K562 (cell line): ENCODE data around the gene CHRNE. TPM values are rescaled to one million over a fixed set of nuclear protein-coding genes. Genes with fewer than 3 reads are reported as not detected.
A peak's percentile ranks its signal among the peaks of the same experiment; 100 is the strongest.

Source experiments
- ATF1 ChIP-seq, 2 experiments: fragments of 450-650 bp in 1 of 2; IDR thresholded peaks; 2 replicates each; pipeline ENCODE4 v1.6.1; 2016; ENCODE audit warnings: missing compliant biosample characterization in 1 of 2, missing genetic modification characterization in 1 of 2
- DPF2 ChIP-seq: fragments of 450-650 bp; IDR thresholded peaks from 2 replicates; pipeline ENCODE4 v1.6.1; 2016
- EP300 ChIP-seq: IDR thresholded peaks from 2 replicates; pipeline ENCODE4 v1.6.1; 2012; ENCODE audit warnings: low read length, improper control_type of control experiment
- GABPA ChIP-seq: fragments of 200-800 bp; sonication (Bioruptor generic); conservative IDR thresholded peaks from 2 replicates; pipeline ENCODE4 v1.6.1; 2016; ENCODE audit warnings: low read depth, missing genetic modification characterization, missing compliant biosample characterization
- MLLT1 ChIP-seq, 2 experiments: fragments of 450-650 bp; IDR thresholded peaks; 2 replicates each; pipeline ENCODE4 v1.6.1; 2016
- POLR2B ChIP-seq: fragments of 450-650 bp; IDR thresholded peaks from 2 replicates; pipeline ENCODE4 v1.6.1; 2018; ENCODE audit warnings: low read depth; ENCODE audit not compliant: partially characterized antibody
- RBFOX2 ChIP-seq: fragments of 200-400 bp; formaldehyde crosslinking; IDR thresholded peaks from 2 replicates; pipeline ENCODE4 v1.6.1; 2017; ENCODE audit warnings: low read depth, mild to moderate bottlenecking, low read length, moderate library complexity
- RCOR1 ChIP-seq, 2 experiments: IDR thresholded peaks; 2 replicates each; pipeline ENCODE4 v1.6.1; 2012; ENCODE audit warnings: low read depth in 2 of 2, low read length in 2 of 2, borderline replicate concordance in 1 of 2, improper control_type of control experiment in 1 of 2
- REST ChIP-seq, 2 experiments: fragments of 450-650 bp; formaldehyde crosslinking in 1 of 2; IDR thresholded peaks; 2 replicates each; pipeline versions ENCODE4 v1.4.0 to v1.6.1; 2014 to 2020; ENCODE audit warnings: mild to moderate bottlenecking in 2 of 2, borderline replicate concordance in 1 of 2, low read depth in 1 of 2
- SAP30 ChIP-seq: fragments of 200-600 bp; sonication (generic); IDR thresholded peaks from 2 replicates; pipeline ENCODE4 v1.6.1; 2012; ENCODE audit warnings: borderline replicate concordance, low read depth, mild to moderate bottlenecking, moderate library complexity, low read length, control low read depth, inconsistent platforms; ENCODE audit not compliant: insufficient read depth, poor library complexity, severe bottlenecking
- SMARCE1 ChIP-seq: fragments of 450-650 bp; IDR thresholded peaks from 2 replicates; pipeline ENCODE4 v1.7.1; 2016; ENCODE audit warnings: mild to moderate bottlenecking
- YY1 ChIP-seq, 3 experiments: IDR thresholded peaks; 2 replicates each; pipeline ENCODE4 v1.6.1; 2011; ENCODE audit warnings: low read length in 2 of 3, mild to moderate bottlenecking in 2 of 3, moderate library complexity in 2 of 3, borderline replicate concordance in 1 of 3, control low read depth in 1 of 3, low read depth in 1 of 3; ENCODE audit not compliant: insufficient read depth in 3 of 3, insufficient replicate concordance in 2 of 3, control insufficient read depth in 1 of 3, insufficient read length in 1 of 3; ENCODE audit errors: extremely low read depth in 1 of 3
- ZNF586 ChIP-seq: fragments of 450-650 bp; formaldehyde crosslinking; conservative IDR thresholded peaks from 2 replicates; pipeline ENCODE4 v1.4.0; 2020; ENCODE audit warnings: mild to moderate bottlenecking, moderate library complexity
- polyA plus RNA-seq, 8 experiments: library from polyadenylated mRNA; depleted of rRNA in 4 of 8; stranded (reverse) in 5 of 8; unstranded in 3 of 8; fragments of >200 nt; fragmentation: Nextera tagmentation in 2 of 8; fragmentation: Illumina TruSeq in 1 of 8; extraction: Ambion mirVana in 2 of 8; extraction: Trizol in 1 of 8; gene quantifications; 2 replicates each; pipeline versions ENCODE4 v1.2.1 to v1.2.3, GENCODE V29; 2011 to 2014; ENCODE audit warnings: inconsistent platforms in 1 of 8, missing spikeins in 1 of 8
- total RNA-seq, 7 experiments: library from RNA; depleted of rRNA in 6 of 7; stranded (reverse); fragments of >200 nt in 6 of 7; fragmentation: Illumina TruSeq in 2 of 7; extraction: Trizol in 2 of 7; gene quantifications; 2 replicates each; pipeline versions ENCODE4 v1.2.1 to v1.2.3, GENCODE V29; 2011 to 2021; ENCODE audit warnings: low replicate concordance in 1 of 7

CHRNE gene
- total and polyA plus RNA-seq, 9 of the 15 experiments (the other 6 are each of a cell fraction or from before 2014, with no cell fraction given) = not detected

DNA sequence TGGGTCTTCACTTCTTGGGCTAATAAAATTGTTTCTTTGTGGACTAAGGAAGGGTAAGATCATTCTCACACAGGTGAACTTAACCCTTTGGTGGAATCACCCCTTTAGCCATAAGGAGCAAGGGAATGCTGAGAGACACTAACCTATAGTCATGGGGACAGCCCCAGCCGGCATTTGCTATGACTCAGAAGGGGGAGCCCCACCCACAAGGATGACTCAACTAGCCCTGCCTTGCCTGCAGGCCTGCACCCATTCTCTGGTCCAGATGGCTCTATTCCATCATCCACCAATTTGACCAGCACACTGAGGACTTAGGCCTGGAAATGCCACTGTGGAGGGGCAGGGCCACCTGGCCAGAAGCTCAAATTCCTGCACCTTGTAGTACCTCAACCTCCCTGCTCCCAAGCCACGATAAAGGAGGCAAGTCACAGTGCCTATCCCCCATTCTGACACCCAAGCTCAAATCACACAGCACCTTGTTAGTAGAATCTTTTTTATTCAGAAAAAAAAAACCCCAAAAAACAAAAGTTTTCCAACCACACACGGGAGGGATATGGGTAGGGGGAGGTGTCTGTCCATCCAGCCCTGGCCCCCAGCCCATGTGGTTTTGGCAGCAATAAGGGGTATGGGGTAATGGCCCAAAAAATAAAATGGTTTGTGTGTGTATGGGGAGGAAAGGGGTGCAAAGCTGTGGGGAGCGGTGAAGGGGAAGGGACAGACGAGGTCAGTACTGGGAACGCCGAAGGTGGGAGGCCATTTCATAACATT is 42.5 kb upstream of the CHRNE start (continued):
- TF ChIP-seq ATF1 (CRISPR knock-in tag; IDR thresholded peaks at IDR 0.05) = no peak
- TF ChIP-seq ATF1 (tag; IDR thresholded peaks at IDR 0.05) = peak; percentile 22; the same call in 1 of the 2 replicates
- peak; percentile 60 for TF ChIP-seq SMARCE1
- peak; percentile 21; the same call in 1 of the 2 replicates for TF ChIP-seq REST (IDR thresholded peaks at IDR 0.05; ENCODE audit: borderline replicate concordance)
- no peak for TF ChIP-seq REST (CRISPR knock-in tag; IDR thresholded peaks at IDR 0.05; ENCODE audit: low read depth)
- peak; percentile 32; the same call in 1 of the 2 replicates for TF ChIP-seq EP300
- TF ChIP-seq RBFOX2 = 0 out of 2 replicates have a peak, but pooled peaks have one; percentile 8
- 0 out of 2 replicates have a peak, but pooled peaks have one; percentile 5 for TF ChIP-seq GABPA
- TF ChIP-seq RCOR1 (IDR thresholded peaks at IDR 0.05; ENCODE audit: borderline replicate concordance in 1 of 2, low read depth in 2 of 2, low read length in 2 of 2) = peak in 1 of 2 experiments; percentile 52; a peak in 1 of 4 replicates
- TF ChIP-seq MLLT1 (IDR thresholded peaks at IDR 0.05) = 0 out of 4 replicates have a peak, but pooled peaks of 1 of the 2 experiments have one; percentile 19
- TF ChIP-seq ZNF586 (CRISPR knock-in tag) = peak; percentile 11; the same call in 1 of the 2 replicates
- peak; percentile 26 for TF ChIP-seq POLR2B
- peak; percentile 68 for TF ChIP-seq DPF2
- TF ChIP-seq SAP30 = no peak
- TF ChIP-seq YY1 (IDR thresholded peaks at IDR 0.05; ENCODE audit: borderline replicate concordance in 1 of 3, control insufficient read depth in 1 of 3, extremely low read depth in 1 of 3, insufficient read depth in 3 of 3, insufficient read length in 1 of 3, insufficient replicate concordance in 2 of 3, low read depth in 1 of 3, low read length in 2 of 3) = peak in 1 of 3 experiments; percentile 47
